SK-N-SH (cell line): ENCODE measurements around the gene TOR4A. TPM values are rescaled to one million over a fixed set of nuclear protein-coding genes. Genes with fewer than 3 reads are reported as not detected.

Source experiments
- CTCF ChIA-PET: fragments of 300-600, 350-600 bp; formaldehyde crosslinking; extraction: SDS; loops from one replicate; lab custom pipeline; 2021; lab: Yijun Ruan, JAX
- POLR2A ChIA-PET: fragments of 350-600 bp; sonication (Branson Sonifier 250); formaldehyde crosslinking; extraction: SDS; loops from one replicate; lab custom pipeline; 2020; ENCODE audit warnings: antibody characterized with exemption, inconsistent platforms; lab: Yijun Ruan, JAX
- DNase-seq: peaks from one replicate; pipeline ENCODE4 v3.0.0; 2012
- H2AFZ ChIP-seq: fragments of 200-600 bp; sonication (generic); 2 replicates; pipeline ENCODE4 v1.8.1; 2016; ENCODE audit warnings: antibody characterized with exemption, mild to moderate bottlenecking, low read depth
- H3F3A ChIP-seq: fragments of 200-600 bp; sonication (generic); replicated peaks from 2 replicates; pipeline ENCODE3; 2016; ENCODE audit warnings: antibody characterized with exemption, mild to moderate bottlenecking; ENCODE audit not compliant: insufficient read depth
- H3K27ac ChIP-seq, 2 experiments: fragments of 200-500 bp in 1 of 2; fragments of 200-600 bp in 1 of 2; sonication (Bioruptor generic) in 1 of 2; sonication (generic), shearing (Covaris generic) in 1 of 2; 2 replicates each; pipeline versions ENCODE4 v1.5.1 to v1.6.1; 2014 to 2016; ENCODE audit warnings: low read depth in 2 of 2, inconsistent platforms in 1 of 2, low read length in 1 of 2, mild to moderate bottlenecking in 1 of 2, mixed read lengths in 1 of 2
- H3K27me3 ChIP-seq: fragments of 200-600 bp; sonication (generic), shearing (Covaris generic); 2 replicates; pipeline ENCODE4 v1.6.1; 2016; ENCODE audit warnings: mixed run types; ENCODE audit not compliant: insufficient read depth
- H3K36me3 ChIP-seq, 2 experiments: fragments of 200-500 bp in 1 of 2; fragments of 200-600 bp in 1 of 2; sonication (Bioruptor generic) in 1 of 2; sonication (generic) in 1 of 2; replicated peaks in 1 of 2; 2 replicates each; pipeline versions ENCODE3 to v1.5.1; 2014 to 2016; ENCODE audit warnings: low read length in 1 of 2, mild to moderate bottlenecking in 1 of 2; ENCODE audit not compliant: insufficient read depth in 2 of 2, control insufficient read depth in 1 of 2
- H3K4me1 ChIP-seq, 2 experiments: fragments of 200-500 bp in 1 of 2; fragments of 200-600 bp in 1 of 2; sonication (Bioruptor generic) in 1 of 2; sonication (generic), shearing (Covaris generic) in 1 of 2; 2 replicates each; pipeline versions ENCODE4 v1.5.1 to v1.6.1; 2014 to 2016; ENCODE audit warnings: low read depth in 1 of 2, low read length in 1 of 2, mixed run types in 1 of 2; ENCODE audit not compliant: insufficient read depth in 2 of 2, control insufficient read depth in 1 of 2
- H3K4me2 ChIP-seq: fragments of 200-600 bp; sonication (generic), shearing (Covaris generic); 2 replicates; pipeline ENCODE4 v1.6.1; 2017; ENCODE audit warnings: mixed run types
- H3K4me3 ChIP-seq, 2 experiments: fragments of 200-500 bp in 1 of 2; fragments of 200-600 bp in 1 of 2; sonication (Bioruptor generic) in 1 of 2; sonication (generic), shearing (Covaris generic) in 1 of 2; 2 replicates each; pipeline versions ENCODE4 v1.5.1 to v1.8.1; 2014 to 2016; ENCODE audit warnings: low read depth in 2 of 2, inconsistent platforms in 1 of 2, low read length in 1 of 2, mild to moderate bottlenecking in 1 of 2, mixed read lengths in 1 of 2, moderate library complexity in 1 of 2
- H3K79me2 ChIP-seq: fragments of 200-600 bp; sonication (generic); 2 replicates; pipeline ENCODE4 v1.8.1; 2017; ENCODE audit warnings: mild to moderate bottlenecking; ENCODE audit not compliant: insufficient read depth
- H3K9ac ChIP-seq: fragments of 200-600 bp; sonication (generic); 2 replicates; pipeline ENCODE4 v1.6.1; 2017; ENCODE audit warnings: mixed run types
- H3K9me2 ChIP-seq: fragments of 200-600 bp; sonication (generic); 2 replicates; pipeline ENCODE4 v1.6.1; 2017; ENCODE audit warnings: mixed run types
- H3K9me3 ChIP-seq: fragments of 200-600 bp; sonication (generic); 2 replicates; pipeline ENCODE4 v1.6.1; 2017; ENCODE audit warnings: mixed run types, mild to moderate bottlenecking, moderate library complexity
- H4K20me1 ChIP-seq: fragments of 200-600 bp; sonication (generic); 2 replicates; pipeline ENCODE4 v1.6.1; 2017; ENCODE audit warnings: mild to moderate bottlenecking, mixed run types; ENCODE audit not compliant: insufficient read depth
- CHD2 ChIP-seq: fragments of 150-350 bp; IDR thresholded peaks from 2 replicates; pipeline ENCODE4 v1.6.1; 2018; ENCODE audit warnings: low read length; ENCODE audit not compliant: partially characterized antibody
- CTCF ChIP-seq: fragments of 200-600 bp; sonication (generic); IDR thresholded peaks from 2 replicates; pipeline ENCODE4 v1.6.1; 2017; ENCODE audit warnings: antibody characterized with exemption, mild to moderate bottlenecking, moderate library complexity
- EZH2phosphoT487 ChIP-seq: fragments of 200-600 bp; sonication (generic); IDR thresholded peaks from 2 replicates; pipeline ENCODE4 v1.6.1; 2017; ENCODE audit warnings: low read depth, mixed run types, mild to moderate bottlenecking, antibody characterized with exemption, moderate library complexity, borderline replicate concordance
- FOXJ3 ChIP-seq: sonication (generic); formaldehyde crosslinking; IDR thresholded peaks from 2 replicates; pipeline ENCODE4 v1.5.1; 2020; ENCODE audit warnings: mild to moderate bottlenecking, missing genetic modification reagents
- FOXM1 ChIP-seq: IDR thresholded peaks from 2 replicates; pipeline ENCODE4 v1.4.0; 2012; ENCODE audit warnings: low read depth, mild to moderate bottlenecking
- GABPA ChIP-seq: IDR thresholded peaks from 2 replicates; pipeline ENCODE4 v1.4.0; 2012; ENCODE audit warnings: low read depth, mild to moderate bottlenecking
- GATA2 ChIP-seq: sonication (generic); formaldehyde crosslinking; IDR thresholded peaks from 2 replicates; pipeline ENCODE4 v1.5.0; 2020; ENCODE audit warnings: mild to moderate bottlenecking, missing genetic modification reagents
- NRF1 ChIP-seq: IDR thresholded peaks from 2 replicates; pipeline ENCODE4 v1.6.1; 2012; ENCODE audit warnings: low read depth, mild to moderate bottlenecking, low read length
- PBX3 ChIP-seq: IDR thresholded peaks from 2 replicates; pipeline ENCODE4; 2012
- RCOR1 ChIP-seq: fragments of 150-350 bp; IDR thresholded peaks from 2 replicates; pipeline ENCODE4 v1.6.1; 2017; ENCODE audit warnings: antibody characterized with exemption, low read length
- RFX5 ChIP-seq: IDR thresholded peaks from 2 replicates; pipeline ENCODE4 v1.6.1; 2012; ENCODE audit warnings: mild to moderate bottlenecking, improper control_type of control experiment, low read length
- RXRA ChIP-seq: IDR thresholded peaks from 2 replicates; pipeline ENCODE4 v1.4.0; 2012; ENCODE audit warnings: low read depth, mild to moderate bottlenecking, borderline replicate concordance
- SIN3A ChIP-seq: IDR thresholded peaks from 2 replicates; pipeline ENCODE4 v1.6.1; 2012; ENCODE audit warnings: low read depth, mild to moderate bottlenecking, low read length, moderate library complexity, borderline replicate concordance
- SMC3 ChIP-seq: IDR thresholded peaks from 2 replicates; pipeline ENCODE4 v1.6.1; 2012; ENCODE audit warnings: low read depth, low read length, improper control_type of control experiment
- TAF1 ChIP-seq: IDR thresholded peaks from 2 replicates; pipeline ENCODE4 v1.6.1; 2012; ENCODE audit warnings: low read depth, mild to moderate bottlenecking, low read length, moderate library complexity, borderline replicate concordance
- TCF12 ChIP-seq: IDR thresholded peaks from 2 replicates; pipeline ENCODE4 v1.4.0; 2012
- TEAD4 ChIP-seq: IDR thresholded peaks from 2 replicates; pipeline ENCODE4 v1.4.0; 2012; ENCODE audit warnings: mild to moderate bottlenecking, borderline replicate concordance; ENCODE audit not compliant: insufficient read depth
- YY1 ChIP-seq: IDR thresholded peaks from 2 replicates; pipeline ENCODE4 v1.4.0; 2012; ENCODE audit warnings: low read depth, mild to moderate bottlenecking
- ZBTB33 ChIP-seq: IDR thresholded peaks from 2 replicates; pipeline ENCODE4 v1.4.0; 2012; ENCODE audit warnings: low read depth, borderline replicate concordance
- WGBS: methylation state at CpG from one replicate; pipeline ENCODE4 v1.1.6; 2017; ENCODE audit warnings: low lambda C conversion rate; 5-methylcytosine and 5-hydroxymethylcytosine counted together
- polyA plus RNA-seq, 3 experiments: library from polyadenylated mRNA; depleted of rRNA; stranded (reverse); fragments of >200 nt; gene quantifications; 2 replicates each; pipeline ENCODE4 v1.2.3, GENCODE V29; 2012
- TF ChIP-seq, protein P1 (sequence below): fragments of 150-350 bp; IDR thresholded peaks from 2 replicates; pipeline ENCODE4 v1.6.1; 2016; ENCODE audit warnings: mild to moderate bottlenecking, low read depth, low read length
- TF ChIP-seq, protein P2 (sequence below): IDR thresholded peaks from 2 replicates; pipeline ENCODE4 v1.4.0; 2012; ENCODE audit warnings: low read depth
- TF ChIP-seq, protein P3 (sequence below): IDR thresholded peaks from 2 replicates; pipeline ENCODE4 v1.4.0; 2012; ENCODE audit warnings: low read depth, borderline replicate concordance

TOR4A gene
- polyA plus RNA-seq, 1 of the 3 experiments (the other 2 are of a cell fraction), result 0.81 TPM

DNA sequence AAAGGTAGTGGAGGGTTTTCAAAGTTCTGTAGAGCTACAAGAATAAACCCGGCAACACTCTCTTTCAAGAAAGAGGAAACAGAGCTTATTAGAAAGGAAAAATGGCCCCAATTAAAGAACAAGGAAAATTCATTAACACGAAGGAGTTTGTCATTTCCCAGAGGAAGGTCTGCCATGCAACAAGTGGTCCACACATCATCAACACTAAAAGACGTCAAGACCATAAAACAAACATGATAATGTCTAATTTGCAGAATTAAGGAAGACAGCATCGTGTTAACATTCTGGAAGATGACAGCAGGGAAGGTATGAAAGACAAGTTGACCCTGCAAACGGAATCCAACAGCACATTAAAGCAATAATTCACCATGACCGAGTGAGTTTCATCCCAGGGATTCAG is 53.2 kb downstream of the TOR4A start:
- H3K36me3 ChIP-seq, result no peaks in the 10 kb centered on the region
- no peak overlapping the region for H3K9ac ChIP-seq
- no peak overlapping the region for H2AFZ ChIP-seq
- H3K79me2 ChIP-seq, result no peaks in the 10 kb centered on the region
- CTCF ChIA-PET, result no interaction called here
- no peaks in the 10 kb centered on the region for H4K20me1 ChIP-seq
- TF ChIP-seq TEAD4, result no peak
- no peak for TF ChIP-seq NRF1
- TF ChIP-seq, protein P1, sequence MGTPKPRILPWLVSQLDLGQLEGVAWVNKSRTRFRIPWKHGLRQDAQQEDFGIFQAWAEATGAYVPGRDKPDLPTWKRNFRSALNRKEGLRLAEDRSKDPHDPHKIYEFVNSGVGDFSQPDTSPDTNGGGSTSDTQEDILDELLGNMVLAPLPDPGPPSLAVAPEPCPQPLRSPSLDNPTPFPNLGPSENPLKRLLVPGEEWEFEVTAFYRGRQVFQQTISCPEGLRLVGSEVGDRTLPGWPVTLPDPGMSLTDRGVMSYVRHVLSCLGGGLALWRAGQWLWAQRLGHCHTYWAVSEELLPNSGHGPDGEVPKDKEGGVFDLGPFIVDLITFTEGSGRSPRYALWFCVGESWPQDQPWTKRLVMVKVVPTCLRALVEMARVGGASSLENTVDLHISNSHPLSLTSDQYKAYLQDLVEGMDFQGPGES, result no peak
- TF ChIP-seq FOXJ3 (CRISPR knock-in tag), result no peak
- TF ChIP-seq, all 33 proteins: peak for 0
- Histone ChIP-seq H3K27ac (no peak overlapping the region), H3K9me3 (no peaks in the 10 kb centered on the region), H3K4me1 (no peaks in the 10 kb centered on the region), H3K27me3 (no peaks in the 10 kb centered on the region), H3F3A (no peaks in the 10 kb centered on the region), H3K4me3 (no peak overlapping the region), H3K9me2 (no peaks in the 10 kb centered on the region), H3K4me2 (no peak overlapping the region)
- 46% methylated on average over 6 of the region's 6 CpGs for WGBS
- no peak for DNase-seq
- POLR2A ChIA-PET, result interaction anchor here (0.6 kb wide), 1 partner anchor 77 kb away, joined by 4 read pairs; no protein-coding TSS in a partner anchor

DNA sequence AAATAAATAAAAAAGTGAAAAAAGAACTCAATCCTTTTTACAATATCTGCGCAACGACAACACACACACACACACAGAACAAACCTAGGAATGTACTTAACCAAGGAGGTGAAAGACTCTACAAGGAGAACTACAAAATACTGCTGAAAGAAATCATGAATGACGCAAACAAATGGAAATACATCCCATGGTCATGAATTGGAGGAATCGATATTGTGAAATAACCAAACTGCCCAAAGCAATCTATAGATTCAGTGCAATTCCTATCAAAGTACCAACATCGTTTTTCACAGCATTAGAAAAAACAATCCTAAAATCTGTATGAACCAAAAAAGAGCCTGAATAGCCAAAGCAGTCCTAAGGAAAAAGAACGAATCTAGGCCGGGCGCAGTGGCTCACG is 54.4 kb downstream of the TOR4A start:
- H3K4me1 ChIP-seq, result no peaks in the 10 kb centered on the region
- no peaks in the 10 kb centered on the region for H3K9me2 ChIP-seq
- WGBS, result 79% methylated on average over 9 of the region's 9 CpGs
- no peak for DNase-seq
- TF ChIP-seq CHD2 (no peak), RCOR1 (no peak), CTCF (no peak), GABPA (no peak), RXRA (no peak), SIN3A (no peak), PBX3 (no peak), TCF12 (no peak), GATA2 (CRISPR knock-in tag) (no peak), TAF1 (no peak), FOXM1 (no peak), RFX5 (no peak), FOXJ3 (CRISPR knock-in tag) (no peak), YY1 (no peak), SMC3 (no peak), EZH2phosphoT487 (no peak), ZBTB33 (no peak)
- TF ChIP-seq, protein P2, sequence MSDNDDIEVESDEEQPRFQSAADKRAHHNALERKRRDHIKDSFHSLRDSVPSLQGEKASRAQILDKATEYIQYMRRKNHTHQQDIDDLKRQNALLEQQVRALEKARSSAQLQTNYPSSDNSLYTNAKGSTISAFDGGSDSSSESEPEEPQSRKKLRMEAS, result no peak
- TF ChIP-seq, protein P3, sequence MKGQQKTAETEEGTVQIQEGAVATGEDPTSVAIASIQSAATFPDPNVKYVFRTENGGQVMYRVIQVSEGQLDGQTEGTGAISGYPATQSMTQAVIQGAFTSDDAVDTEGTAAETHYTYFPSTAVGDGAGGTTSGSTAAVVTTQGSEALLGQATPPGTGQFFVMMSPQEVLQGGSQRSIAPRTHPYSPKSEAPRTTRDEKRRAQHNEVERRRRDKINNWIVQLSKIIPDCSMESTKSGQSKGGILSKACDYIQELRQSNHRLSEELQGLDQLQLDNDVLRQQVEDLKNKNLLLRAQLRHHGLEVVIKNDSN, result no peak
- H2AFZ ChIP-seq, result no peak overlapping the region
- H3K9me3 ChIP-seq, result peaks cover 5% of the 10 kb centered on the region; the same call in 1 of the 2 replicates
- no peak overlapping the region for H3K4me3 ChIP-seq
- no peaks in the 10 kb centered on the region for H3F3A ChIP-seq
- H3K9ac ChIP-seq, result no peak overlapping the region
- ChIA-PET POLR2A (no interaction called here), CTCF (interaction anchor here (0.6 kb wide), 1 partner anchor 91 kb away, joined by 3 read pairs; the partner anchor contains the start of gene EXD3)
- no peaks in the 10 kb centered on the region for H3K79me2 ChIP-seq
- H3K4me2 ChIP-seq, result no peak overlapping the region
- H3K27ac ChIP-seq, result no peak overlapping the region
- no peaks in the 10 kb centered on the region for H3K36me3 ChIP-seq
- no peaks in the 10 kb centered on the region for H3K27me3 ChIP-seq
- no peaks in the 10 kb centered on the region for H4K20me1 ChIP-seq
